Tibial artery (tissue), 4 donors: Measurements from ENCODE around the gene EXT2.

Source experiments
- DNase-seq, 2 donors: peaks; one replicate each; pipeline ENCODE4 v3.0.0-alpha.2; 2019
- H3K27ac ChIP-seq, 2 donors: fragments of 200-600 bp; sonication (generic) in 1 of 2; 1 replicate in 1 of 2; 2 replicates in 1 of 2; pipeline ENCODE4 v1.5.1; 2018 to 2019; ENCODE audit warnings: mild to moderate bottlenecking in 1 of 2
- H3K27me3 ChIP-seq, 2 donors: fragments of 200-600 bp; sonication (generic) in 1 of 2; one replicate each; pipeline versions ENCODE4 v1.5.1 to v1.6.0; 2016 to 2019
- H3K36me3 ChIP-seq, 3 donors: fragments of 200-600 bp; sonication (generic) in 2 of 3; one replicate each; pipeline ENCODE4 v1.5.1; 2016 to 2019; ENCODE audit warnings: mild to moderate bottlenecking in 2 of 3
- H3K4me1 ChIP-seq, 4 donors: fragments of 200-600 bp; sonication (generic) in 2 of 4; 1 replicate in 3 of 4; 2 replicates in 1 of 4; pipeline ENCODE4 v1.5.1; 2016 to 2019
- H3K4me3 ChIP-seq, 2 donors: fragments of 200-600 bp; sonication (generic) in 1 of 2; 1 replicate in 1 of 2; 2 replicates in 1 of 2; pipeline ENCODE4 v1.5.1; 2018 to 2019; ENCODE audit warnings: mild to moderate bottlenecking in 2 of 2
- H3K9me3 ChIP-seq, 3 donors: fragments of 200-600 bp; sonication (generic) in 1 of 3; one replicate each; pipeline ENCODE4 v1.5.1; 2016 to 2019
- CTCF ChIP-seq, 2 experiments: fragments of 200-600 bp in 1 of 2; fragments of 450-650 bp in 1 of 2; IDR thresholded peaks; one replicate each; pipeline ENCODE4 v1.5.1; 2017 to 2019; ENCODE audit warnings: antibody characterized with exemption in 2 of 2, mild to moderate bottlenecking in 1 of 2, moderate library complexity in 1 of 2
- intact Hi-C: fragments of 100-400 bp; cut with DNase I; formaldehyde crosslinking; loops from one replicate; pipeline ENCODE4 v1.15.0; 2023; ENCODE audit warnings: low total_unique reads

Gene EXT2

GRCh38 chr11:44120169-44120568, 24.7 kb downstream of the EXT2 start:
- DNase-seq = no peak
- intact Hi-C loops = no loop called here
- Histone ChIP-seq H3K27me3 (no peaks in the 10 kb centered on the region), H3K4me3 (no peak overlapping the region), H3K27ac (no peak overlapping the region), H3K36me3 (peaks cover 19 to 41% (median 25%) of the 10 kb centered on the region in 3 donors), H3K9me3 (no peaks in the 10 kb centered on the region), H3K4me1 (peaks cover 0 to 8% (median 0%) of the 10 kb centered on the region in 4 donors)
- TF ChIP-seq CTCF (IDR thresholded peaks at IDR 0.05) = peak; percentile 16 to 30

GRCh38 chr11:44125598-44125997, 30.1 kb downstream of the EXT2 start:
- TF ChIP-seq CTCF (IDR thresholded peaks at IDR 0.05) = no peak
- no peak for DNase-seq
- intact Hi-C loops = no loop called here
- Histone ChIP-seq H3K4me3 (no peak overlapping the region), H3K36me3 (peaks cover 50 to 66% (median 65%) of the 10 kb centered on the region in 3 donors), H3K27ac (no peak overlapping the region), H3K4me1 (peaks cover 0 to 10% (median 2%) of the 10 kb centered on the region in 4 donors), H3K27me3 (no peaks in the 10 kb centered on the region), H3K9me3 (no peaks in the 10 kb centered on the region)

- no peak overlapping the region for H3K27ac ChIP-seq
- intact Hi-C loops = no loop called here
- H3K36me3 ChIP-seq = peaks cover 56 to 73% (median 71%) of the 10 kb centered on the region in 3 donors
- no peaks in the 10 kb centered on the region for H3K9me3 ChIP-seq
- peaks cover 0 to 10% (median 2%) of the 10 kb centered on the region in 4 donors for H3K4me1 ChIP-seq
- H3K27me3 ChIP-seq = no peaks in the 10 kb centered on the region
- no peak overlapping the region for H3K4me3 ChIP-seq
- no peak for DNase-seq
- no peak for TF ChIP-seq CTCF (IDR thresholded peaks at IDR 0.05)
Observed at GRCh38 chr11:44126304-44126703, 30.8 kb downstream of the EXT2 start.

GRCh38 chr11:44127130-44127529, 31.7 kb downstream of the EXT2 start:
- intact Hi-C loops = no loop called here

GRCh38 chr11:44128729-44129128, 33.3 kb downstream of the EXT2 start:
- H3K4me1 ChIP-seq = peaks cover 0 to 10% (median 2%) of the 10 kb centered on the region in 4 donors
- DNase-seq = no peak
- intact Hi-C loops = no loop called here
- no peaks in the 10 kb centered on the region for H3K27me3 ChIP-seq
- no peak overlapping the region for H3K4me3 ChIP-seq
- H3K9me3 ChIP-seq = no peaks in the 10 kb centered on the region
- H3K27ac ChIP-seq = no peak overlapping the region
- H3K36me3 ChIP-seq = peaks cover 60 to 80% (median 71%) of the 10 kb centered on the region in 3 donors
- no peak for TF ChIP-seq CTCF (IDR thresholded peaks at IDR 0.05)

More at GRCh38 chr11:44127130-44127529, 31.7 kb downstream of the EXT2 start:
- no peaks in the 10 kb centered on the region for H3K27me3 ChIP-seq
- no peak for TF ChIP-seq CTCF (IDR thresholded peaks at IDR 0.05)
- no peaks in the 10 kb centered on the region for H3K9me3 ChIP-seq
- H3K27ac ChIP-seq = no peak overlapping the region
- DNase-seq = no peak
- no peak overlapping the region for H3K4me3 ChIP-seq
- H3K36me3 ChIP-seq = peaks cover 60 to 74% (median 71%) of the 10 kb centered on the region in 3 donors
- H3K4me1 ChIP-seq = peaks cover 0 to 10% (median 2%) of the 10 kb centered on the region in 4 donors

DNA sequence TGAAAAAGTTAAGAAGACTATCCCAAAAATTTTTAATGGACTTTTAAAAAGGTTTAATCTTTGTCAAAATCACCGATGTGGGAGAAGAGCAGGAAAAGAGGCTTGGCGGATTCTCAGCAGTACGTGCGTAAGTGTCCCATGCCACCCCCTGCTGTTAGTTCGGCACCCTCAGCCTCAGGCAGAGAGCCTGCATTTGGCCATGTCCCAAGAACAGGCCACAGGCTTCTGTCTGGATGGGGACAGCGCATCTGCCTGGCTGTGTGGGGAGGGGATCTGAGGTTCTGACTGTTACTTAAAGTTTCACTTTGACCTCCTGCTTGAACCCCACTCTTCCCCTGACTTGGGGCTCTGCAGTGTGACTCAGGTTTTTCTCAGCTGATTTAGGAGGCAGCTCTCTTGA, 35.3 kb downstream of the EXT2 start:
- intact Hi-C loops = no loop called here
- H3K36me3 ChIP-seq = peaks cover 48 to 67% (median 58%) of the 10 kb centered on the region in 3 donors
- no peak for TF ChIP-seq CTCF (IDR thresholded peaks at IDR 0.05)

More for the DNA sequence above, 35.3 kb downstream of the EXT2 start:
- Histone ChIP-seq H3K27me3 (no peaks in the 10 kb centered on the region), H3K4me1 (peaks cover 0 to 2% (median 0%) of the 10 kb centered on the region in 4 donors), H3K27ac (no peak overlapping the region), H3K9me3 (no peaks in the 10 kb centered on the region), H3K4me3 (no peak overlapping the region)
- no peak for DNase-seq
